ENCODE measurements around the gene SMC6.

SMC6 gene

GRCh38 chr2:17708501-17708900, 45.1 kb downstream of the SMC6 start:
- DNase-seq = no peak

- DNase-seq = no peak
These were observed 46.8 kb downstream of the SMC6 start for GRCh38 chr2:17706845-17707244.

GRCh38 chr2:17690776-17691175, 62.8 kb downstream of the SMC6 start:
- no peak for DNase-seq

GRCh38 chr2:17689010-17689409, 64.6 kb downstream of the SMC6 start:
- DNase-seq = no peak

GRCh38 chr2:17688600-17688999, 65.0 kb downstream of the SMC6 start:
- DNase-seq = no peak

GRCh38 chr2:17683981-17684380, 69.6 kb downstream of the SMC6 start:
- DNase-seq = no peak

GRCh38 chr2:17682098-17682857, 71.3 kb downstream of the SMC6 start:
- DNase-seq = no peak

- no peak for DNase-seq
These were observed 73.5 kb downstream of the SMC6 start for GRCh38 chr2:17680119-17680518.

- no peak for DNase-seq
These were observed 78.8 kb downstream of the SMC6 start for GRCh38 chr2:17674817-17675216.

GRCh38 chr2:17672583-17673317, 80.9 kb downstream of the SMC6 start:
- no peak for DNase-seq

GRCh38 chr2:17667898-17668297, 85.7 kb downstream of the SMC6 start:
- DNase-seq = no peak

GRCh38 chr2:17664534-17664933, 89.1 kb downstream of the SMC6 start:
- no peak for DNase-seq

- no peak for DNase-seq
These were observed 90.9 kb downstream of the SMC6 start for GRCh38 chr2:17662723-17663122.

- no peak for DNase-seq
These were observed 92.2 kb downstream of the SMC6 start for GRCh38 chr2:17661460-17661859.

- no peak for DNase-seq
These were observed 93.4 kb downstream of the SMC6 start for GRCh38 chr2:17660219-17660618.

GRCh38 chr2:17658251-17658843, 95.3 kb downstream of the SMC6 start:
- DNase-seq = no peak

GRCh38 chr2:17657759-17658158, 95.9 kb downstream of the SMC6 start:
- DNase-seq = no peak

- DNase-seq = no peak
These were observed 100.8 kb downstream of the SMC6 start for GRCh38 chr2:17652681-17653394.

- DNase-seq = no peak
These were observed 104.6 kb downstream of the SMC6 start for GRCh38 chr2:17649026-17649425.

- DNase-seq = no peak
These were observed 105.0 kb downstream of the SMC6 start for GRCh38 chr2:17648581-17648980.

GRCh38 chr2:17646838-17647701, 106.5 kb downstream of the SMC6 start:
- DNase-seq = no peak

- DNase-seq = peak; percentile 78
These were observed 107.5 kb downstream of the SMC6 start for GRCh38 chr2:17646081-17646554.
